GM19324 (cell line): ENCODE measurements around the gene DTWD2.
"Not testable (repeated sequence)": the region's sequence is repeated elsewhere in the genome, so short reads cannot be mapped to it uniquely, and the experiment has no call there.

Experiments used
- ATAC-seq: cut with Tn5 transposase; IDR thresholded peaks from one replicate; pipeline ENCODE4 v1.9.1; 2021; ENCODE audit warnings: mild to moderate bottlenecking, moderate library complexity; ENCODE audit not compliant: unreplicated experiment, low FRiP score

The DTWD2 gene

DNA sequence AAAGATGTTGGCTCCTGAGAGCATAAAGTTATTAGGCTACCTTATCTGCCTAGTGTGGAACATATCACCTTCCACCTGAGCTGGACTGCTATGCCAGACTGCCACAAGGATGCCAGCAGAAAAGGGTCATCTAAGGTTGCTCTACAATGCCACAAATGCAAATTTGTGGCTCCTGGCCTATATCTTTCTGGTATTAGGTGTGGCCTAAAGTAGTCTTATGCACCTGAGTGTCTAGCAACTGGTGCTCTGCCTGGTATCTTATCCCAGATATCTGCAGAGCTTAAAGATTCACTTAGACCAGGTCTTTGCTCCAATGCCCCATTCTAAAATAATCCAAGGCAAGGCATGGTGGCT lies 34.7 kb downstream of the DTWD2 start:
- no peak for ATAC-seq

DNA sequence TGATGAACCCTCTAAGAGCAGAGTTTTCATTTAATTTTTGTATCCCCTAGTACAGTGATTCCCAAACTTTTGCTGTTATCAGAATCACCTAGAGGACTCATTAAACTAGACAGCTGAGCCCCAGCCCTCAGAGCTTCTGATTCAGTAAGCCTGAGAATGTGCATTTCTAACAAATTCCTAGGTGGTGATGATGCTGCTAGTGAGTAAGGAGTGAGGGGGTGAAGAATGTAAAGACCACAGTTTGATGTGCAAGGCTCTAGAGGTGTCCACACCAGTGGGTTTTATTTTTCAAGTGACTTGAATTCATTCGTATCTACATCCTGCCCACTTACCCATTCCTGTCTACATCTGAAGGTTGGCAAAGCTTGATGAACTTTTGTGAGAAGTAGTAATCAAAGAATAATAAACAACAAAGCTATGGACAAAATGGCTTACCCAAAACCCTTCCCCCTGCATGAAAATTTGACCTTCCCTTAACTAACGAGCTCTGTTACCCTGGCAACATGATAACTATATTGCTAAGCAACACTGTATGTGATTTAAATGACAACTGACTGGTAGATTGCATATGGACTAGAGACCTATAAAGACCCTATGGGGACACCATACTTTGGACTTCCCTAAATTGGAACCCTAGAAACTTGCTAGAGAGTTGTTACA lies 35.2 kb downstream of the DTWD2 start:
- ATAC-seq: no peak

DNA sequence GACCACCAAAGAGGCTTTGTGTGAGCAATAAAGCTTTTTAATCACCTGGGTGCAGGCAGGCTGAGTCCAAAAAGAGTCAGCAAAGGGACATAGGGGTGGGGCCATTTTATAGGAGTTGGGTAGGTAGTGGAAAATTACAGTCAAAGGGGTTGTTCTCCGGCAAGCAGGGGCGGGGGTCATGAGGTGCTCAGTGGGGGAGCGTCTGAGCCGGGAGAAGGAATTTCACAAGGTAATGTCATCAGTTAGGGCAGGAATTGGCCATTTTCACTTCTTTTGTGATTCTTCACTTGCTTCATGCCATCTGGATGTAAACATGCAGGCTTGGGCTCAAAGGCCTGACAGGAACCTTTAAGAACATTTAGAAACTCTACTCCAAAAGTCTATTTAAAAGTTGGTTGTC lies 36.0 kb downstream of the DTWD2 start:
- ATAC-seq: not testable (repeated sequence)

DNA sequence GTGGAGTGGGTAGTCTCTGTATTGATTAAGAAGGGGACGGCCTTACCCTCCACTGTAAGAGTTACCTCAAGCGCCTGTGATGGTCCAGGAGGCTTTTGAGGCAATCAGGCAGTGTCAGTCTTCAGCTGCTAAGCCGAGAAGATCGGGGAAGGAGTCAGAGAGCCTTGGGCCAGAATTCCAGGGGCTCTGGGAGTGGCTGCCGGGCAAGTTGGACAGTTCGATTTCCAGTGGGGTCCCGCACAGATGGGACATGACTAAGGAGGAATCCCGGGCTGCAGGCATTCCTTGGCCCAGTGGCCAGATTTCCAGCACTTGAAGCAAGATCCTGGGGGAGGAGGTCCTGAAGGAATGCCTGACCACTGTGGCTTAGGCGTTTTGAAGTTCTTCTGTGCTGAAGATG lies 38.0 kb downstream of the DTWD2 start:
- not testable (repeated sequence) for ATAC-seq

DNA sequence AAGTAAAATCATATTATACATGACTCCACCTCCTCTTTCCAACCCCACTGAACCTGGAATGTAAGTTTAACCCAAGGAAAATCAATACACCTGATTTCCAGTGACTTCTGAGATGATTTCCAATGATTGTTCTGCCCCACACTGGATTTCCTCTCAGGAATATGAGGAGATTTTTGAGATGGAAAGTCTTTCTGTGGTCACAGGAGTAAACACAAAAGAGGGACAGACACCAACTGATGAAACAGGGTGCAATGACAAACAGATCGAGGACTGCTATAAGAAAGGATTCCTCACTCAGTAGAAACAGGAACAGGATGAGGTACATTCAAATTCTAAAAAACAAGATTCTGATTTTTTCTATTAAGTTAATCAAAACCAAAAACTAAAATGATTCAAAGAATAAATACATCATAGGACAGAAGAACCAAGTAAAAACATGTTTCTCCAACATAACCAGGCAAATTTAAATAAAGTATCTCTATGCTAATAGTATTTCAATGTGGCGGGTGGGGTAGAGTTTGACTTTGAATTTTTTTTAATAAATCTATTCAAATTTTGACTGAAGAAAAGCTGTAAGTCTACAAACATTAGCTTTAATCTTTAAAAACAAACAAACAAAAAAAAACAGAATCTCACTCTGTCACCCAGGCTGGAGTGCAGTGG lies 42.1 kb downstream of the DTWD2 start:
- no peak for ATAC-seq

DNA sequence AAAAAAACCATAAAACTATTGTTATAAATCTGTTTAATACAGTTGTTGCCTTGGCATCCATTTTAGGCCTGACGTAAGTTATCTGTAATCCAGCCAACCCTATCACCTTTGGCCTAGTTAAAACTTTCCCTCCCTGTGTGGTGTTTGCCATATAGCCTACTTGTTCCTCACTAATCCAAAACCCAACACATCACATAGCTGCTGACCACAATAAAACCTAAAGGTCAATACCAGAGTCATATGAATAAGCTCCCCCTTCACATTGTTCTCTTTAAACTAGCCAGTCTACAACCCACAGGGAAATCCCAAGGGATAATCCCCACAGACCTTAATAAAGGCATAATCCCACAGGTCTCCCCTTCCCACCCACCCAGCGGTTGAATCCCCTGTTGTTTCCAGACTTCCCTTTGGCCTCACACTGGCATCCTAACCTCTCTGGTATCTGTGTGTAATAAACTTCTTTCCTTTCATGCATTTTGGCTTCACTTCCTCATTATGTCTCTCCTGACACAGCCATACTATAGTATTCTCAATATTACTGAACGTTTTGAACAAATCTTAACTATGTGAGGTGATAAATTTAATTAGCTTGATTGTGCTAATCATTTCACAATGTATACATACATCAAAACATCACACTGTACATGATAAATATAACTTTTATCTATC lies 50.8 kb downstream of the DTWD2 start:
- no peak for ATAC-seq

DNA sequence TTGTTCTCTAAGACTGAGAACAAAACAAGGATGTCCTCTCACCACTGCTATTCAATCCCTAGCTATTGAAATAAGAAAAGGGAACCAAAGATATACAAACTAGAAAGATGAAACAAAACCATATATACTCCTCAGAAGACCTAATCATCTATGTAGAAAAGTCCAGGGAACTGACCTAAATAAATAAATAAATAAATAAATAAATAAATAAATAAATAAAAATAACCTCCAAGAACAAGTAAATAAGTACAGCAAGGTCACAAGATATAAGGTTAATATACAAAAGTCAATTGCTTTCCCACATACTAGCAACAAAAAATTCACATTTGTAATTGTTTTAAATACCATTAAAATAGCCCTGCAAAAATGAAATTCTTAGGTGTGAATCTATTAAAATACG lies 54.6 kb downstream of the DTWD2 start:
- no peak for ATAC-seq

DNA sequence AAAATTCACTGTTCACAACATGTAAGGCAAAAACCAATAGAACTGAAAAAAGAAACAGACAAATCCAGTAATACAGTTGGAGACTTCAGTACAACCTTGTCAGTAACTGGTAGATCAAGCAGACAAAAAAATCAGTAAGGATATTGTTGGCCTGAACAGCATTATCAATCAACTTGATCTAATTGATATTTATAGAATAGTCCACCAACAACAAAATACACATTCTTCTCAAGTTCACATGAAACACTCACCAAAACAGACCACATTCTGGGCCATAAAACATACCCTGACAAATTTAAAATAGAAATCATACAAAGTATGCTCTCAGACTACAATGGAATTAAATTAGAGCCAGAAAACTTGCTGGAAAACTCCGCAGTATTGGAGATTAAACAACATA lies 56.8 kb downstream of the DTWD2 start:
- no peak for ATAC-seq

DNA sequence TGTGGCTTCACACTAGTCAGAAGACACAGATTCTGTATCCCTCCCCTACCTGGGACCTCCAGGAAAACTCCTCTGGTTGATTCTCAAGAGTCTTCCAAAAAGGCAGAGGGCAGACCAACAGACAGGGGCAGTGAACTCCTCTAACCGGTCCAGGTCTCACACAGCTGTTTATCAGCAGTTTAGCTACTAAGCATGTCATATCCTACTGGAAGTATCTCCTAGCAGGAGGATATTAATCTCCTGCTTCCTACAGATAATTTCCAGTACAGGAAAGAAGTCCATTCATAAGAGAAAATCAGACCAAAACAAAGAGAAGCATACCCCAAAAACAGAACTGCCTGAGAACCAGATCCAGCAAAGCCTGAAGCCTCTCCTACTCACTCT lies 64.3 kb downstream of the DTWD2 start:
- ATAC-seq: no peak

DNA sequence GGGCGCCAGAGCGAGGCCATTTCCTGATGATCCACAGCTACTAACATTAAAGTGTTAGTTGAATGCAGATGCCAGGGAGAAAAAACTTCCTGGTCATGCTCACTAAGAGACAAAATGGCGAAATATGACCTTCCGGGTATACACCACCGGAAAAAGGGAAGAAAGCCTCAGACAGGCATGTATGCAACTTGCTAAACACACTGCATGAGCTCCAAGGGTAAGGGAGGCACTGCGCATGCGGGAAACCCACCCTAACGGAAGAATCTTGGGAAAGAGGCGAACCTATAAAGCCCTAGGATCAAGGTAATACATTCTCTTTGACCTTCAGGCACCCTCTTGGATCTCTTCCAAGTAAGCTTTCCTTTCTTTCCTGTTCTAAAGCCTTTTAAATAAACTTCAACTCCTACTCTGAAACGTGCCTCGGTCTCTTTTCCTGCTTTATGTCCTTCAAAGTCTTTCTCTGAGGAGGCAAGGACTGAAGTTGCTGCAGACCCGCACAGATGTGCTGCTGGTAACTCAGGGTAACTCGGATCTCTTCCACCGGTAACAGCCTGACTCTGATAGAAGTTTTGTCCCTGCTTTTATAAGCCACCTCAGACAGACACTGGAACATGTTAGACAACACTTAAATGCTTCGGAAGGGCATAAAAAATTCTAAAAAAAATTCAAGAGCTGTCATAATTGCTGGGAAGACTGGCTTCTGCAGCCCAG lies 64.9 kb downstream of the DTWD2 start:
- ATAC-seq: no peak

DNA sequence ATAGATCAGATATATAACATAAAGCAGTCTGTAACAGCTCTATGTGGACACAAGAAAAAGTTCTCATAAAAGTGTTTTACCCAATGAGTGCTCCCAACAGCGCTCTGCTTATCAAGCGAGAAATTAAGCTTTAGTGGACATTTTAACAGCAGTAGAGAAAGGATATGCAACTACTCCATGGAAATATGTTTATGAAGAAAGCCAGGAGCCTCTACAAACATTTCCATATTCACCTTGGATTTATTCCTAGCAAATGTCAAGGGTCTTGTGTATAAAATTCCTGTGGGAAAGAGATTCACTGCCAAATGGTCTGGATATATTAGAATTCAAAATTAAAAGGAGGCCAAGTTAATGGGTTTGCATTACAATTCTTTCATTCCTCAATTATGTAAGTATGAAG lies 66.5 kb downstream of the DTWD2 start:
- ATAC-seq: no peak

DNA sequence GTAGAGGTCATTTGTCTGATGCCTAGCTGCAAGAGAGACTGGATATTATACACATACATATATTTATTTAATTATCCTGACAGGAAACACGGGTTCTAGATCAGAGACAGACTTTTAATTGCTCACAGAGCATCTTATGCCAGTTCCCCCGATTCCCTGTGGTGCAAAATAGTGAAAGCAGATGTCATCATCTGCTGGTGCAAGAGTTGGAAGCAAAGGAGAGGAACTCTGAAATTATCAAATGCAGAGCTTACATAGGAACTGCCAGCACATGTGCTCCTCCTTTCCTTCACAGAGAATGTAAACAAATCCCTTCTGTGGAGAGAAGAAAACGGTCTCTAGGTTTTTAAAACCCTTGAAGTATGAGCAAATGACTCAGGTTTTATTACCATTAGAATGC lies 69.3 kb downstream of the DTWD2 start:
- ATAC-seq: no peak

DNA sequence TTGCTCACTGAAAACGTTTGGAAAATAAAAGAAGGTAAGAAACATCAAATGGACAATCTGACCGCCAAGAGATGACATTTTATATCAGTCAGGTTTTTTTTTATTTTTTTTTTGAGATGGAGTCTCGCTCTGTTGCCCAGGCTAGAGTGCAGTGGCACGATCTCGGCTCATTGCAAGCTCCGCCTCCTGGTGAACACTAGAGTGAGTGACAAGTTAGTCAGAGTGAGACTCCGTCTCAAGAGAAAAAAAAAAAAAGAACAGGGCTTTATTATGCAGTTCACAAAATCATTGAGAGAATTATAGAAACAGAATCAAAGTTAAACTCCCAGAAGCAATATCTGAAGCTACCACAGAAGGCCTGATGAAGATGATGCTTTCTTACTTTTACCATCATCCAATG lies 70.1 kb downstream of the DTWD2 start:
- no peak for ATAC-seq

DNA sequence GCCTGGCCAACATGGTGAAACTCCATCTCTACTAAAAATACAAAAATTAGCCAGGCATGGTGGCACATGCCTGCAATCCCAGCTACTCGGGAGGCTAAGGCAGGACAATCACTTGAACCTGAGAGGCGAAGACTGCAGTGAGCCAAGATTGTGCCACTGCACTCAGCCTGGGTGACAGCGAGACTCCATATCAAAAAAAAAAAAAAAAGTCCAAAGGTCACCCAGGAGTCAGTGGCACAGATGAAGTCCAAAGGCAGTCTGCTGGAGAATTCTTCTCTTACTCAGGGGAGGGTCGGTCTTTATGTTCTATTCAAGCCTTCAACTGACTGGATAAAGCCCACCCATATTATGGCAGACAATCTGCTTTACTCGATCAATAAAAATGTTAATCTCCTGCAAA lies 80.8 kb downstream of the DTWD2 start:
- not testable (repeated sequence) for ATAC-seq

DNA sequence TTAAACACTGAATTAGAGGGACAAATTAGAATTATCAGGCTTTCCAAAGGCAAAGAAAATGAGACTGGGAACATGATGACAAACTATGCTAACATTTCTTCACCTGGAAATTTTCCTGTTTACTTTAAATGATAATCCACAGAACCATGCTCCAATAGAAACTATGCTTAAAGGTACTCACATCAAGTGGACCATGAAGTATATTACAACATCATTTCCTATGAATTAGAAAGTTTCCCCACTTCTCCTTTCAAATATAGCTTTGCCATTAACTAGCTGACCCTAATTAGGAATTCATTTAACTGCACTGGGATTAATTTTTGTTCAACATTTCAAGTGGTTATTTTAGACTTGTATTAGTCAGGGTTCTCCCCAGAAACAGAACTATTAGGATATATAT lies 81.4 kb downstream of the DTWD2 start:
- ATAC-seq: no peak

DNA sequence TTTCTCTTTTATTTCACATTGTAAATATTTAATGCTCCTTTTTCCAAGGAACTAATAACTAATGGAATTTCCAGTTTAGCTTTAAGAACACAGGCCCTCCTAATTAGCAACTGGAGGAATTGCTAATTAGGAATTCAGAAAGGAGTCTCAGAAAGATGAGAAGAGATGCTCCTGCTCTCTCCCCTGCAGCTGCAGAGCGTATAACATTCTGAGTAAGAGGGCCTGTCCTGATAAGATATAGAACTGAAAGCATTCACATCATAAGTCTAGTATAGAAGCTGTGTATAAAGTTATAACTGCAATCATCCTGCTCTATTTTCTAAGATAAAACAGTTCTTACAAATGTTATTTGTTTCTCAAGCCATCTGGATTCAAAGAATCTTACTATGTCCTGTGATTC lies 83.2 kb downstream of the DTWD2 start:
- no peak for ATAC-seq

DNA sequence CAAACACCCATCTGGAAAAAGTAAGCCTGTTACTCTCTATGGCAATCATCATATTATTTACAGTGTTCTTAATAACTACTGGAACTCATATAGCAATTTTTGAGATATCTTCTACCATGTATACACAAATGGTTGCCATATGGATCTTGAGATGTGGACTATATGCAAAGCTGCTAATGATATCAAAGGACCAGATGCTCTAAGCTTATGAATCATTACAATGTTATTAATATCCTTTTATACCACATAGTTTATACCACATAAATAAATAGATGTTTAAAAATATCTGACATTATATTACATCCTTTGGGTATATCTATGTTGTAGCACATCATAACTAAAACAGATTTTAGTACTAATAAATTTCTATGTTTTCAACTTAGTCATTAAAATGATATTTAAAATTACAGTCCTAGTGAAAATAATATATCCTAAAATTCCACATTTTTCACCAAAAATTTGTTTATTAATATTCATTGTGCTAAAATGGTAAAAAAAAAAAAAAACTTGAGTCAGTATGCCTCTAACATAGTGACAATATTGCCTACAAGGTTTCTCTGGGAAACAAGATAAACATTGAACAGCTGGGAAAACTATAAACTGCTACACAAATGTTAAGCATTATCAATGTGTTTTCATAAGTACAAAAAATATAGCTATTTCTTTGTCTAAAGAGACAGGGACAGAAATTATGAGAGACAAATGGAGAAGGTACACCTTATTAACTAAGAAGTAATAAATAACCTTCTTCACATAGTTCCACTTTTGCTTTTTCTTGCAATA lies 85.5 kb downstream of the DTWD2 start:
- no peak for ATAC-seq

DNA sequence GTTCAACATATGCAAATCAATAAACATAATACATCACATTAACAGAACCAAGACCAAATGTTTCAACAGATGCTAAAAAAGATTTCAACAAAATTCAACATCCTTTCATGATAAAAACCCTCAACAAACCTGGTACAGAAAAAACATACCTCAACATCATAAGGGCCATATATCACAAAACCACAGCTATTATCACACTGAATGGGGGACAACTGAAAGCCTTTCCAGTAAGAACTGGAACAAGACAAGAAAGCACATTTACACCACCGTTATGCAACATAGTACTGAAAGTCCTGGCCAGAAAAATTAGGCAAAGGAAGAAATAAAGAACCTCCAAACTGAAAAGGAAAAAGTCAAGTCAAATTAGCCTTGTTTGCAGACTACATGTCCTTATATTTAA lies 93.6 kb downstream of the DTWD2 start:
- ATAC-seq: no peak

DNA sequence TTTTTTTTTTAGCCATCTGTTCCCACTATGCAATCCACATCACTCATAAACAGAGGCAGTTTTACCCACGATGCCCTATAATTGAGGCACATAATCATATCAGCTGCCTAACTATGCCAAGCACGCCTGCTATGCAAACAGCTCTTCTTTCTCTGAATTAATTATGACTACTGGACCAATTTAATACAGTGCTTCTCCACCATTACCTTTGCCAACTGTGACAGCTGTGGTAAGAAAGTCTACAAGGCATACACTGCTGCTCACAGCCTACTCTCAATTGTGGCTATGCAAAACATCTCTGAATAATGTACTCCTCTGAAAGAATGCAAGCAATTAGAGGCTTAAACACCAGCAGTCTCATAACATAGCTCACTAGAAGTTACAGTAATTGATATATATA lies 97.1 kb downstream of the DTWD2 start:
- ATAC-seq: no peak

DNA sequence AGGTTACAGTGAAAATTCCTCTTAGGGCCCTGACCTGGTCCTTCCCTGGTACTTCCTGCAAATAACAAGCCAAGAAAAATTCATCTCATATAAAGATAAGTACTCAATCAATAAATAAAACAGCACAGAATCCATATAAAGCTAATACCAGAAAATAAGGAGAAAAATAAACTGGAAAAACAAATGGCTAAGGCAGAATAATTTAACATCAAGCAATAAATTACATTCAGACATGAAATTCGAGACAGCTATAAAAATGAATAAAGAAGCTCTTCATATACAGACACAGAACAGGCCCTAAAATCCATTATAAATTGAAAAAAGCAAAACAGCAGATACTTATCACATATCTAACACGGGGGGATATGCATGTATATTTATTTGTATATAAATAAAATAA lies 99.2 kb downstream of the DTWD2 start:
- ATAC-seq: no peak

DNA sequence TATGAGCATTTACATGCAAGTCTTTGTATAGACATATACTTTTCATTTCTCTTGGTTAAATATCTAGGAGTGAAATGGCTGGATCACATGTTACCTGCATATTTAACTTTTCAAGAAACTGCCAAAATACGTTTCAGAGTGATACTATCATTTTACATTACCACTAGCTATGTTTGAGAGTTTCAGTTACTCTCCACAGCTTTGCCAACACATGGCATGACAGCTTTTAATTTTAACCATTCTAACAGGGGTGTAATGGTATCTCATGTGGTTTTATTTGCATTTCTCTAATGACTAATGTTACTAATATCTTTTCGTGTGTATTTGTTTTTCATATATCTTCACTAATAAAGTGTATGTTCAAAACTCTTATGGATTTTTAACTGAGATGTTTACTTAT lies 99.8 kb downstream of the DTWD2 start:
- no peak for ATAC-seq
